Measurements from ENCODE around the gene FAM83G.
"Not testable (repeated sequence)": the region's sequence is repeated elsewhere in the genome, so short reads cannot be mapped to it uniquely, and the experiment has no call there.

GRCh38 chr17:19047510-19047909, 42.9 kb upstream of the FAM83G start:
- not testable (repeated sequence) for TF ChIP-seq CTCF (conservative IDR thresholded peaks at IDR 0.05; ENCODE audit: low read depth in 2 of 2); ZNF331 (CRISPR knock-in tag; IDR thresholded peaks at IDR 0.05; ENCODE audit: low read depth); EZH2phosphoT487 (IDR thresholded peaks at IDR 0.05; ENCODE audit: unreplicated experiment); POLR2AphosphoS5 (IDR thresholded peaks at IDR 0.05; ENCODE audit: low read depth); EZH2 (IDR thresholded peaks at IDR 0.05; ENCODE audit: low read depth, unreplicated experiment)
